CD14-positive monocyte (primary cell): ENCODE data around the gene PCID2. TPM values are rescaled to one million over a fixed set of nuclear protein-coding genes. Genes with fewer than 3 reads are reported as not detected.
A peak's percentile ranks its signal among the peaks of the same experiment; 100 is the strongest.

Experiments used
- DNase-seq, 3 donors: peaks; one replicate each; pipeline ENCODE4 v3.0.0-alpha.2; 2011 to 2022
- H2AFZ ChIP-seq: 2 replicates; pipeline ENCODE4 v1.6.0; 2012; ENCODE audit warnings: mild to moderate bottlenecking, low read depth, low read length, inconsistent platforms; ENCODE audit not compliant: insufficient read depth, poor library complexity, severe bottlenecking
- H3K27ac ChIP-seq, 2 donors: 1 replicate in 1 of 2; 2 replicates in 1 of 2; pipeline ENCODE4 v1.5.1; 2012 to 2013; ENCODE audit warnings: low read length in 2 of 2, control low read depth in 1 of 2, inconsistent platforms in 1 of 2, low read depth in 1 of 2, mild to moderate bottlenecking in 1 of 2
- H3K27me3 ChIP-seq, 2 donors: one replicate each; pipeline versions ENCODE4 v1.6.0 to v1.6.1; 2011 to 2013; ENCODE audit warnings: low read length in 2 of 2; ENCODE audit not compliant: control insufficient read depth in 2 of 2, insufficient read depth in 2 of 2
- H3K36me3 ChIP-seq, 2 donors: replicated peaks in 1 of 2; 1 replicate in 1 of 2; 2 replicates in 1 of 2; pipeline versions ENCODE4 v1.5.1 to v1.6.1; 2012 to 2013; ENCODE audit warnings: low read length in 2 of 2, control low read depth in 1 of 2, inconsistent platforms in 1 of 2, mild to moderate bottlenecking in 1 of 2; ENCODE audit not compliant: insufficient read depth in 2 of 2, control insufficient read depth in 1 of 2
- H3K4me1 ChIP-seq, 2 donors: 1 replicate in 1 of 2; 2 replicates in 1 of 2; pipeline versions ENCODE4 v1.5.1 to v1.6.1; 2012 to 2013; ENCODE audit warnings: low read length in 2 of 2, control low read depth in 1 of 2, inconsistent platforms in 1 of 2, mild to moderate bottlenecking in 1 of 2, moderate library complexity in 1 of 2; ENCODE audit not compliant: insufficient read depth in 2 of 2, control insufficient read depth in 1 of 2
- H3K4me2 ChIP-seq: replicated peaks from 2 replicates; pipeline ENCODE3; 2012; ENCODE audit warnings: low read length, moderate library complexity, mild to moderate bottlenecking; ENCODE audit not compliant: poor library complexity, severe bottlenecking; ENCODE audit errors: extremely low read depth
- H3K4me3 ChIP-seq, 3 experiments: fragments of 200-600 bp in 1 of 3; sonication (generic) in 1 of 3; replicated peaks in 1 of 3; 1 replicate in 2 of 3; 2 replicates in 1 of 3; pipeline ENCODE4 v1.5.1; 2011 to 2013; ENCODE audit warnings: low read length in 3 of 3, mild to moderate bottlenecking in 3 of 3, control low read depth in 2 of 3, low read depth in 2 of 3, inconsistent platforms in 1 of 3, moderate library complexity in 1 of 3
- H3K79me2 ChIP-seq: 2 replicates; pipeline ENCODE4 v1.6.0; 2012; ENCODE audit warnings: mild to moderate bottlenecking, control low read depth, inconsistent platforms, low read length, moderate library complexity; ENCODE audit not compliant: insufficient read depth
- H3K9ac ChIP-seq: 2 replicates; pipeline ENCODE4 v1.6.0; 2017; ENCODE audit warnings: low read length, mild to moderate bottlenecking; ENCODE audit not compliant: insufficient read depth, poor library complexity, severe bottlenecking
- H3K9me3 ChIP-seq, 2 donors: replicated peaks in 1 of 2; 1 replicate in 1 of 2; 2 replicates in 1 of 2; pipeline versions ENCODE4 v1.5.1 to v1.6.1; 2012 to 2013; ENCODE audit warnings: low read length in 2 of 2, control low read depth in 1 of 2; ENCODE audit not compliant: control insufficient read depth in 1 of 2, insufficient read depth in 1 of 2
- H4K20me1 ChIP-seq: 2 replicates; pipeline ENCODE4 v1.6.0; 2012; ENCODE audit warnings: mild to moderate bottlenecking, low read length, control low read depth, moderate library complexity; ENCODE audit not compliant: insufficient read depth
- H3K27ac Mint-ChIP-seq, 7 donors: one replicate each; pipeline ENCODE4 v1.8.0; 2020; ENCODE audit warnings: mild to moderate bottlenecking in 7 of 7, mixed read lengths in 7 of 7, moderate library complexity in 6 of 7, inconsistent platforms in 2 of 7
- H3K27me3 Mint-ChIP-seq, 3 donors: one replicate each; pipeline ENCODE4 v1.8.0; 2021 to 2022; ENCODE audit warnings: low read depth in 3 of 3, mild to moderate bottlenecking in 3 of 3, mixed read lengths in 3 of 3, moderate library complexity in 3 of 3, inconsistent platforms in 1 of 3
- H3K36me3 Mint-ChIP-seq, 2 donors: one replicate each; pipeline ENCODE4 v1.8.0; 2020; ENCODE audit warnings: mixed read lengths in 2 of 2, inconsistent platforms in 1 of 2, mild to moderate bottlenecking in 1 of 2
- H3K4me1 Mint-ChIP-seq: one replicate; pipeline ENCODE4 v1.8.0; 2020; ENCODE audit warnings: mild to moderate bottlenecking, mixed read lengths
- H3K4me3 Mint-ChIP-seq, 2 donors: one replicate each; pipeline ENCODE4 v1.8.0; 2020; ENCODE audit warnings: mild to moderate bottlenecking in 2 of 2, mixed read lengths in 2 of 2, moderate library complexity in 1 of 2
- H3K9me3 Mint-ChIP-seq, 7 donors: one replicate each; pipeline ENCODE4 v1.8.0; 2020 to 2022; ENCODE audit warnings: mixed read lengths in 7 of 7, mild to moderate bottlenecking in 6 of 7, moderate library complexity in 6 of 7, inconsistent platforms in 2 of 7
- CTCF ChIP-seq: fragments of 200-600 bp; IDR thresholded peaks from one replicate; pipeline ENCODE4 v1.8.0; 2022; ENCODE audit warnings: antibody characterized with exemption, mild to moderate bottlenecking
- WGBS: methylation state at CpG from one replicate; pipeline ENCODE4 v1.1.5; 2013; ENCODE audit warnings: missing lambda C conversion rate; ENCODE audit not compliant: insufficient coverage; 5-methylcytosine and 5-hydroxymethylcytosine counted together
- intact Hi-C, 2 donors: fragments of 100-400 bp; cut with micrococcal nuclease; formaldehyde crosslinking; loops; one replicate each; pipeline versions ENCODE4 v1.15.0 to v1.15.1; 2023
- polyA plus RNA-seq, 3 donors: library from polyadenylated mRNA; depleted of rRNA in 1 of 3; unstranded in 2 of 3; stranded (reverse) in 1 of 3; fragments of 300-500 nt in 2 of 3; fragments of >200 nt in 1 of 3; fragmentation: Illumina TruSeq in 2 of 3; gene quantifications; 1 replicate in 2 of 3; 2 replicates in 1 of 3; pipeline ENCODE4 v1.2.3, GENCODE V29; 2012 to 2021

Gene PCID2
- polyA plus RNA-seq, 3 donors = 31.5 to 39.8 (median 34.2) TPM

GRCh38 chr13:113226873-113227450 lies 18.5 kb upstream of the PCID2 start:
- H3K4me1 Mint-ChIP-seq = no peaks in the 10 kb centered on the region
- H3K9me3 Mint-ChIP-seq = no peaks in the 10 kb centered on the region
- peaks cover 66% of the 10 kb centered on the region for H4K20me1 ChIP-seq
- H3K9me3 ChIP-seq = no peaks in the 10 kb centered on the region
- no peak overlapping the region for H3K27ac ChIP-seq
- H3K36me3 Mint-ChIP-seq = peaks cover 79 to 95% of the 10 kb centered on the region in 2 donors
- no peak overlapping the region for H3K4me2 ChIP-seq
- no peak for DNase-seq
- intact Hi-C loops = no loop called here
- peaks cover 84 to 98% of the 10 kb centered on the region in 2 donors for H3K36me3 ChIP-seq
- TF ChIP-seq CTCF = no peak
- H3K79me2 ChIP-seq = peaks cover 20% of the 10 kb centered on the region
- H3K4me3 Mint-ChIP-seq = no peak overlapping the region
- H3K4me3 ChIP-seq = no peak overlapping the region
- no peaks in the 10 kb centered on the region for H3K27me3 Mint-ChIP-seq
- H3K27ac Mint-ChIP-seq = peak overlapping the region in 4 of 7 donors; percentile 48 to 74 (median 54)
- H2AFZ ChIP-seq = no peak overlapping the region
- WGBS = 100% methylated on average over 6 of the region's 7 CpGs
- H3K27me3 ChIP-seq = no peaks in the 10 kb centered on the region
- H3K9ac ChIP-seq = no peak overlapping the region
- no peaks in the 10 kb centered on the region for H3K4me1 ChIP-seq

- intact Hi-C loops = no loop called here
- Mint-ChIP-seq H3K27me3 (no peaks in the 10 kb centered on the region), H3K9me3 (no peaks in the 10 kb centered on the region), H3K27ac (no peak overlapping the region), H3K36me3 (peaks cover 82 to 96% of the 10 kb centered on the region in 2 donors), H3K4me3 (no peak overlapping the region), H3K4me1 (no peaks in the 10 kb centered on the region)
- 99% methylated on average over 7 of the region's 7 CpGs for WGBS
- Histone ChIP-seq H3K27me3 (no peaks in the 10 kb centered on the region), H4K20me1 (peaks cover 74% of the 10 kb centered on the region), H3K36me3 (peaks cover 88 to 100% of the 10 kb centered on the region in 2 donors), H3K9me3 (no peaks in the 10 kb centered on the region), H2AFZ (no peak overlapping the region), H3K79me2 (peaks cover 34% of the 10 kb centered on the region), H3K4me3 (no peak overlapping the region), H3K4me1 (no peaks in the 10 kb centered on the region), H3K27ac (peak overlapping the region in 1 of 2 donors; percentile 20), H3K4me2 (no peak overlapping the region), H3K9ac (no peak overlapping the region)
- TF ChIP-seq CTCF = no peak
- DNase-seq = no peak
Measured at GRCh38 chr13:113225515-113225914, 17.0 kb upstream of the PCID2 start.
